ENCODE data around the gene FAM228B.
"Not testable (repeated sequence)": the region's sequence is repeated elsewhere in the genome, so short reads cannot be mapped to it uniquely, and the experiment has no call there.

Gene FAM228B

GRCh38 chr2:24104110-24104650 lies 19.1 kb upstream of the FAM228B start:
- DNase-seq, result no peak

GRCh38 chr2:24104906-24105305 lies 18.4 kb upstream of the FAM228B start:
- peak; percentile 85 for DNase-seq

GRCh38 chr2:24105816-24106215 lies 17.5 kb upstream of the FAM228B start:
- no peak for DNase-seq

- DNase-seq, result no peak
These were observed 16.5 kb upstream of the FAM228B start for GRCh38 chr2:24106786-24107185.

- no peak for DNase-seq
These were observed 15.9 kb upstream of the FAM228B start for GRCh38 chr2:24107336-24107735.

GRCh38 chr2:24109431-24109830 lies 13.8 kb upstream of the FAM228B start:
- DNase-seq, result not testable (repeated sequence)

- no peak for DNase-seq
These were observed 12.5 kb upstream of the FAM228B start for GRCh38 chr2:24110660-24111303.

- no peak for DNase-seq
These were observed 11.8 kb upstream of the FAM228B start for GRCh38 chr2:24111407-24111901.

GRCh38 chr2:24115057-24115456 lies 8.2 kb upstream of the FAM228B start:
- DNase-seq, result no peak

- DNase-seq, result no peak
These were observed 5.4 kb upstream of the FAM228B start for GRCh38 chr2:24117902-24118301.

- no peak for DNase-seq
These were observed 2.2 kb upstream of the FAM228B start for GRCh38 chr2:24121066-24121465.

- DNase-seq, result no peak
These were observed 1.8 kb upstream of the FAM228B start for GRCh38 chr2:24121469-24121868.

- DNase-seq, result no peak
These were observed 689 bp upstream of the FAM228B start for GRCh38 chr2:24122366-24123194.

GRCh38 chr2:24123922-24124580 lies 782 bp downstream of the FAM228B start:
- DNase-seq, result no peak

- DNase-seq, result no peak
These were observed 2.7 kb downstream of the FAM228B start for GRCh38 chr2:24125956-24126355.

GRCh38 chr2:24132543-24132942 lies 9.3 kb downstream of the FAM228B start:
- no peak for DNase-seq

- not testable (repeated sequence) for DNase-seq
These were observed 17.0 kb downstream of the FAM228B start for GRCh38 chr2:24140305-24140704.

GRCh38 chr2:24147364-24147763 lies 24.1 kb downstream of the FAM228B start:
- no peak for DNase-seq

- no peak for DNase-seq
These were observed 29.3 kb downstream of the FAM228B start for GRCh38 chr2:24152413-24153197.

- DNase-seq, result no peak
These were observed 30.2 kb downstream of the FAM228B start for GRCh38 chr2:24153478-24153877.

- no peak for DNase-seq
These were observed 34.9 kb downstream of the FAM228B start for GRCh38 chr2:24158131-24158530.

- DNase-seq, result no peak
These were observed 36.4 kb downstream of the FAM228B start for GRCh38 chr2:24159708-24160107.

- no peak for DNase-seq
These were observed 37.5 kb downstream of the FAM228B start for GRCh38 chr2:24160761-24161160.
